ENCODE measurements around the gene SV2A.

DNA sequence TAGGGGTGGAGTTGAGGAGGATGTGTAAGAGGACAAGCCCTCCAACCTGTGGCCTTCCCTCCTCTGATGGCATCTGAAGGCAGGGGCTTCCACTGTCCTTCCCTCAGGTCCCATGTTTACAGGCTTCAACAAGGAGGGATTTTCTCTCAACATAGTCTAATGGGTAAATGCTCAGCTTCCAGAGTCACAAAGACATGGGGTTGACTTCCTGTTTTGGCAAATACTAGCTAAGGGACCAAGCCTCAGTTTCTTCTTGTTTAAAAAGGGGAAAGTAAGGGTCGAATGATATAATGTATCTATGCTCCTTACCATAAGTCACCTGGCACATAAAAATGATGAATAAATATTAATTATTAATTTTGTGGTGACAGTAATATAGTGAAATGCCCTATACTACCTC lies 3.1 kb downstream of the SV2A start:
- no peak for TF ChIP-seq CTCF (IDR thresholded peaks at IDR 0.05)
- no peak for TF ChIP-seq POLR2A (IDR thresholded peaks at IDR 0.05)

Data from testis (tissue), 2 donors.